Measurements from ENCODE around the gene NCAM1. TPM values are rescaled to one million over a fixed set of nuclear protein-coding genes. Genes with fewer than 3 reads are reported as not detected.

NCAM1 gene
- total RNA-seq, 3 donors from 2014 or later = 3.6 to 17.9 (median 6.1) TPM

- H3K36me3 ChIP-seq = no peaks in the 10 kb centered on the region
- DNase-seq (ENCODE audit: low spot score in 2 of 2) = no peak
- no peaks in the 10 kb centered on the region for H3K9me3 ChIP-seq
- no peaks in the 10 kb centered on the region for H3K27me3 ChIP-seq
- no peak overlapping the region for H3K27ac ChIP-seq
- H3K4me1 ChIP-seq = no peaks in the 10 kb centered on the region
- intact Hi-C loops (cut with DNase I; ENCODE audit: low total_unique reads) = no loop called here
- H3K4me3 ChIP-seq = no peak overlapping the region
- no peak for TF ChIP-seq CTCF (IDR thresholded peaks at IDR 0.05)
- no peak for TF ChIP-seq POLR2A (IDR thresholded peaks at IDR 0.05)
- no peak for TF ChIP-seq POLR2AphosphoS5 (IDR thresholded peaks at IDR 0.05)
Measured at GRCh38 chr11:112997857-112998466, 36.7 kb downstream of the NCAM1 start.

- no peak overlapping the region for H3K27ac ChIP-seq
- H3K4me3 ChIP-seq = no peak overlapping the region
- intact Hi-C loops (cut with DNase I; ENCODE audit: low total_unique reads) = no loop called here
- H3K27me3 ChIP-seq = no peaks in the 10 kb centered on the region
- no peaks in the 10 kb centered on the region for H3K36me3 ChIP-seq
- no peak for DNase-seq (ENCODE audit: low spot score in 2 of 2)
- H3K4me1 ChIP-seq = no peaks in the 10 kb centered on the region
- no peaks in the 10 kb centered on the region for H3K9me3 ChIP-seq
- no peak for TF ChIP-seq POLR2A (IDR thresholded peaks at IDR 0.05)
- TF ChIP-seq CTCF (IDR thresholded peaks at IDR 0.05) = no peak
- TF ChIP-seq POLR2AphosphoS5 (IDR thresholded peaks at IDR 0.05) = no peak
Measured at GRCh38 chr11:112999520-112999919, 38.3 kb downstream of the NCAM1 start.

- DNase-seq (ENCODE audit: low spot score in 2 of 2) = no peak
- TF ChIP-seq POLR2A (IDR thresholded peaks at IDR 0.05) = no peak
- no peak for TF ChIP-seq CTCF (IDR thresholded peaks at IDR 0.05)
- TF ChIP-seq POLR2AphosphoS5 (IDR thresholded peaks at IDR 0.05) = no peak
- Histone ChIP-seq H3K4me1 (no peaks in the 10 kb centered on the region), H3K27ac (no peak overlapping the region), H3K27me3 (no peaks in the 10 kb centered on the region), H3K4me3 (no peak overlapping the region), H3K36me3 (no peaks in the 10 kb centered on the region), H3K9me3 (no peaks in the 10 kb centered on the region)
- intact Hi-C loops (cut with DNase I; ENCODE audit: low total_unique reads) = no loop called here
Measured at GRCh38 chr11:113001709-113002108, 40.5 kb downstream of the NCAM1 start.

GRCh38 chr11:113006896-113007445 is 45.8 kb downstream of the NCAM1 start:
- H3K9me3 ChIP-seq = no peaks in the 10 kb centered on the region
- no peak for TF ChIP-seq CTCF (IDR thresholded peaks at IDR 0.05)
- no peak for TF ChIP-seq POLR2A (IDR thresholded peaks at IDR 0.05)
- no peak for TF ChIP-seq POLR2AphosphoS5 (IDR thresholded peaks at IDR 0.05)
- intact Hi-C loops (cut with DNase I; ENCODE audit: low total_unique reads) = no loop called here
- H3K36me3 ChIP-seq = no peaks in the 10 kb centered on the region
- no peaks in the 10 kb centered on the region for H3K27me3 ChIP-seq
- H3K4me1 ChIP-seq = no peaks in the 10 kb centered on the region
- H3K27ac ChIP-seq = no peak overlapping the region
- no peak overlapping the region for H3K4me3 ChIP-seq
- DNase-seq (ENCODE audit: low spot score in 2 of 2) = no peak

GRCh38 chr11:113014262-113015097 is 53.3 kb downstream of the NCAM1 start:
- H3K4me1 ChIP-seq = no peaks in the 10 kb centered on the region
- no peaks in the 10 kb centered on the region for H3K27me3 ChIP-seq
- no peak overlapping the region for H3K27ac ChIP-seq
- DNase-seq (ENCODE audit: low spot score in 2 of 2) = no peak
- intact Hi-C loops (cut with DNase I; ENCODE audit: low total_unique reads) = no loop called here
- no peak for TF ChIP-seq CTCF (IDR thresholded peaks at IDR 0.05)
- no peak for TF ChIP-seq POLR2AphosphoS5 (IDR thresholded peaks at IDR 0.05)
- TF ChIP-seq POLR2A (IDR thresholded peaks at IDR 0.05) = no peak
- no peaks in the 10 kb centered on the region for H3K9me3 ChIP-seq
- H3K36me3 ChIP-seq = no peaks in the 10 kb centered on the region
- H3K4me3 ChIP-seq = no peak overlapping the region
